ENCODE results near the gene LRP1B.
A peak's percentile ranks its signal among the peaks of the same experiment; 100 is the strongest.

Gene LRP1B

GRCh38 chr2:141151611-141152286, 979.1 kb downstream of the LRP1B start:
- no peak for ATAC-seq
- TF ChIP-seq RARB (CRISPR knock-in tag; IDR thresholded peaks at IDR 0.05) = no peak
- TF ChIP-seq GLIS3 (CRISPR knock-in tag; IDR thresholded peaks at IDR 0.05) = no peak
- TF ChIP-seq ARNTL (CRISPR knock-in tag; IDR thresholded peaks at IDR 0.05; ENCODE audit: borderline replicate concordance, low read depth) = no peak
- no peak for TF ChIP-seq SNAI2 (CRISPR knock-in tag; IDR thresholded peaks at IDR 0.05)
- no peak for TF ChIP-seq PATZ1 (CRISPR knock-in tag; IDR thresholded peaks at IDR 0.05; ENCODE audit: borderline replicate concordance)
- TF ChIP-seq ZFP3 (CRISPR knock-in tag; IDR thresholded peaks at IDR 0.05) = no peak
- TF ChIP-seq POU6F1 (CRISPR knock-in tag; IDR thresholded peaks at IDR 0.05; ENCODE audit: borderline replicate concordance, low read depth) = no peak
- no peak for TF ChIP-seq ZNF70 (CRISPR knock-in tag; IDR thresholded peaks at IDR 0.05)
- TF ChIP-seq TSHZ2 (CRISPR knock-in tag; IDR thresholded peaks at IDR 0.05) = no peak

- ATAC-seq = no peak
- no peak for TF ChIP-seq PPARA (CRISPR knock-in tag; IDR thresholded peaks at IDR 0.05; ENCODE audit: borderline replicate concordance)
- TF ChIP-seq CSRNP3 (CRISPR knock-in tag; IDR thresholded peaks at IDR 0.05) = no peak
- TF ChIP-seq POU6F1 (CRISPR knock-in tag; IDR thresholded peaks at IDR 0.05; ENCODE audit: borderline replicate concordance, low read depth) = no peak
- TF ChIP-seq ZNF565 (CRISPR knock-in tag; conservative IDR thresholded peaks at IDR 0.05; ENCODE audit: low read depth) = no peak
- no peak for TF ChIP-seq ZFP3 (CRISPR knock-in tag; IDR thresholded peaks at IDR 0.05)
- no peak for TF ChIP-seq RARB (CRISPR knock-in tag; IDR thresholded peaks at IDR 0.05)
Measured at GRCh38 chr2:141142025-141142424, 988.8 kb downstream of the LRP1B start.

GRCh38 chr2:141137122-141137693, 993.6 kb downstream of the LRP1B start:
- TF ChIP-seq ISL1 (CRISPR knock-in tag; IDR thresholded peaks at IDR 0.05) (peak; percentile 21; the same call in 1 of the 2 replicates), POU6F1 (CRISPR knock-in tag; IDR thresholded peaks at IDR 0.05; ENCODE audit: borderline replicate concordance, low read depth) (no peak), TCF4 (CRISPR knock-in tag; IDR thresholded peaks at IDR 0.05; ENCODE audit: borderline replicate concordance) (0 out of 2 replicates have a peak, but pooled peaks have one; percentile 12)
- no peak for ATAC-seq

Measured in SK-N-SH treated with all-trans-retinoic acid at 6 μM for 48 hours (cell line).